Panc1 (cell line): Measurements from ENCODE around the gene CSNK1G2.

ENCODE experiments used
- POLR2AphosphoS5 ChIP-seq: IDR thresholded peaks from 2 replicates; pipeline ENCODE4 v1.6.1; 2012; ENCODE audit warnings: mild to moderate bottlenecking, low read depth, low read length, moderate library complexity
- SIN3A ChIP-seq: IDR thresholded peaks from 2 replicates; pipeline ENCODE4 v1.6.1; 2012; ENCODE audit warnings: low read depth, mild to moderate bottlenecking, low read length, moderate library complexity, borderline replicate concordance; ENCODE audit not compliant: insufficient read depth
- TCF7L2 ChIP-seq: IDR thresholded peaks from 2 replicates; pipeline ENCODE4 v1.6.1; 2011; ENCODE audit warnings: mild to moderate bottlenecking, low read depth, low read length, inconsistent platforms
- TF ChIP-seq, protein P1 (sequence below): fragments of 450-650 bp; IDR thresholded peaks from 2 replicates; pipeline ENCODE4 v1.5.1; 2017; ENCODE audit warnings: mild to moderate bottlenecking
- TF ChIP-seq, protein P2 (sequence below), 2 experiments: IDR thresholded peaks; 2 replicates each; pipeline ENCODE4 v1.6.1; 2011 to 2012; ENCODE audit warnings: low read depth in 2 of 2, control low read depth in 1 of 2, low read length in 1 of 2, mild to moderate bottlenecking in 1 of 2, moderate library complexity in 1 of 2; ENCODE audit not compliant: insufficient read depth in 1 of 2

DNA sequence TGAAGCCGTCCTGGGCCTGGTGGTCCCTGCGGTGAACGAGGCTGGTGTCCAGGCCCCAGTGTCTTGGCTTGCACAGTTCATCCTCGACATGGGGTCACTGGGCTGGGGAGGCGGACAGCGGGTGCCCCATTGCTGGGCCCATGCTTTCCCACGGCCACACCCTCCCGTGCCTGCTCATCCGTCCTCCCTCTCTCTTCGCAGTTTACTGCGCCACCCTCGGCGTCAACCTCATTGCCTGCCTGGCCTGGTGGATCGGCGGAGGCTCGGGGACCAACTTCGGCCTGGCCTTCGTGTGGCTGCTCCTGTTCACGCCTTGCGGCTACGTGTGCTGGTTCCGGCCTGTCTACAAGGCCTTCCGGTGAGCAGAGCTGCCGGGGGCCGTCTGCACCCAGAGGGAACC is 23.0 kb upstream of the CSNK1G2 start:
- TF ChIP-seq SIN3A (no peak), POLR2AphosphoS5 (no peak), TCF7L2 (no peak)
- TF ChIP-seq, protein P1, sequence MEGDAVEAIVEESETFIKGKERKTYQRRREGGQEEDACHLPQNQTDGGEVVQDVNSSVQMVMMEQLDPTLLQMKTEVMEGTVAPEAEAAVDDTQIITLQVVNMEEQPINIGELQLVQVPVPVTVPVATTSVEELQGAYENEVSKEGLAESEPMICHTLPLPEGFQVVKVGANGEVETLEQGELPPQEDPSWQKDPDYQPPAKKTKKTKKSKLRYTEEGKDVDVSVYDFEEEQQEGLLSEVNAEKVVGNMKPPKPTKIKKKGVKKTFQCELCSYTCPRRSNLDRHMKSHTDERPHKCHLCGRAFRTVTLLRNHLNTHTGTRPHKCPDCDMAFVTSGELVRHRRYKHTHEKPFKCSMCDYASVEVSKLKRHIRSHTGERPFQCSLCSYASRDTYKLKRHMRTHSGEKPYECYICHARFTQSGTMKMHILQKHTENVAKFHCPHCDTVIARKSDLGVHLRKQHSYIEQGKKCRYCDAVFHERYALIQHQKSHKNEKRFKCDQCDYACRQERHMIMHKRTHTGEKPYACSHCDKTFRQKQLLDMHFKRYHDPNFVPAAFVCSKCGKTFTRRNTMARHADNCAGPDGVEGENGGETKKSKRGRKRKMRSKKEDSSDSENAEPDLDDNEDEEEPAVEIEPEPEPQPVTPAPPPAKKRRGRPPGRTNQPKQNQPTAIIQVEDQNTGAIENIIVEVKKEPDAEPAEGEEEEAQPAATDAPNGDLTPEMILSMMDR, result no peak
- TF ChIP-seq, protein P2, sequence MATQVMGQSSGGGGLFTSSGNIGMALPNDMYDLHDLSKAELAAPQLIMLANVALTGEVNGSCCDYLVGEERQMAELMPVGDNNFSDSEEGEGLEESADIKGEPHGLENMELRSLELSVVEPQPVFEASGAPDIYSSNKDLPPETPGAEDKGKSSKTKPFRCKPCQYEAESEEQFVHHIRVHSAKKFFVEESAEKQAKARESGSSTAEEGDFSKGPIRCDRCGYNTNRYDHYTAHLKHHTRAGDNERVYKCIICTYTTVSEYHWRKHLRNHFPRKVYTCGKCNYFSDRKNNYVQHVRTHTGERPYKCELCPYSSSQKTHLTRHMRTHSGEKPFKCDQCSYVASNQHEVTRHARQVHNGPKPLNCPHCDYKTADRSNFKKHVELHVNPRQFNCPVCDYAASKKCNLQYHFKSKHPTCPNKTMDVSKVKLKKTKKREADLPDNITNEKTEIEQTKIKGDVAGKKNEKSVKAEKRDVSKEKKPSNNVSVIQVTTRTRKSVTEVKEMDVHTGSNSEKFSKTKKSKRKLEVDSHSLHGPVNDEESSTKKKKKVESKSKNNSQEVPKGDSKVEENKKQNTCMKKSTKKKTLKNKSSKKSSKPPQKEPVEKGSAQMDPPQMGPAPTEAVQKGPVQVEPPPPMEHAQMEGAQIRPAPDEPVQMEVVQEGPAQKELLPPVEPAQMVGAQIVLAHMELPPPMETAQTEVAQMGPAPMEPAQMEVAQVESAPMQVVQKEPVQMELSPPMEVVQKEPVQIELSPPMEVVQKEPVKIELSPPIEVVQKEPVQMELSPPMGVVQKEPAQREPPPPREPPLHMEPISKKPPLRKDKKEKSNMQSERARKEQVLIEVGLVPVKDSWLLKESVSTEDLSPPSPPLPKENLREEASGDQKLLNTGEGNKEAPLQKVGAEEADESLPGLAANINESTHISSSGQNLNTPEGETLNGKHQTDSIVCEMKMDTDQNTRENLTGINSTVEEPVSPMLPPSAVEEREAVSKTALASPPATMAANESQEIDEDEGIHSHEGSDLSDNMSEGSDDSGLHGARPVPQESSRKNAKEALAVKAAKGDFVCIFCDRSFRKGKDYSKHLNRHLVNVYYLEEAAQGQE (IDR thresholded peaks at IDR 0.05; ENCODE audit: insufficient read depth in 1 of 2, low read depth in 2 of 2, low read length in 1 of 2), result no peak
